H1 (cell line): ENCODE results near the gene MUS81. TPM values are rescaled to one million over a fixed set of nuclear protein-coding genes. Genes with fewer than 3 reads are reported as not detected.

ENCODE experiments used
- CTCF ChIA-PET: fragments of 300-600 bp; sonication (Branson Sonifier 250); formaldehyde crosslinking; loops from one replicate; lab custom pipeline; 2021; ENCODE audit not compliant: partially characterized antibody; lab: Charles Lee
- POLR2A ChIA-PET: fragments of 300-600 bp; sonication (Branson Sonifier 250); formaldehyde crosslinking; loops from one replicate; lab custom pipeline; 2021; ENCODE audit warnings: inconsistent platforms; ENCODE audit not compliant: partially characterized antibody; lab: Charles Lee
- DNase-seq, 2 experiments: peaks; one replicate each; pipeline versions ENCODE4 v3.0.0 to v3.0.0-alpha.2; 2010 to 2022; ENCODE audit warnings: low spot score in 2 of 2, low read depth in 1 of 2, mixed read lengths in 1 of 2
- FAIRE-seq: peaks from 2 replicates; lab custom pipeline; 2011; peaks lifted over from hg19 to GRCh38; lab: Jason Lieb, UNC
- H2AFZ ChIP-seq: 2 replicates; pipeline ENCODE4 v1.8.1; 2012; ENCODE audit warnings: low read length, inconsistent platforms
- H2AK5ac ChIP-seq: 2 replicates; pipeline ENCODE4 v1.6.1; 2013; ENCODE audit warnings: low read depth, low read length
- H2BK120ac ChIP-seq: replicated peaks from 2 replicates; pipeline ENCODE3; 2013; ENCODE audit warnings: low read depth, low read length, inconsistent platforms
- H2BK12ac ChIP-seq: 2 replicates; pipeline ENCODE4 v1.6.1; 2013; ENCODE audit warnings: low read depth, low read length
- H2BK15ac ChIP-seq: 2 replicates; pipeline ENCODE4 v1.6.1; 2013; ENCODE audit warnings: low read length
- H2BK20ac ChIP-seq: 2 replicates; pipeline ENCODE4 v1.6.1; 2013; ENCODE audit warnings: low read length
- H2BK5ac ChIP-seq: 2 replicates; pipeline ENCODE4 v1.6.1; 2013; ENCODE audit warnings: low read depth, low read length
- H3K14ac ChIP-seq: 2 replicates; pipeline ENCODE4 v1.6.1; 2013; ENCODE audit warnings: inconsistent platforms; ENCODE audit not compliant: insufficient read length
- H3K18ac ChIP-seq: 2 replicates; pipeline ENCODE4 v1.6.1; 2013; ENCODE audit warnings: low read length; ENCODE audit errors: extremely low read depth
- H3K23ac ChIP-seq: 2 replicates; pipeline ENCODE4 v1.6.1; 2013; ENCODE audit warnings: inconsistent platforms; ENCODE audit not compliant: insufficient read length
- H3K23me2 ChIP-seq: 2 replicates; pipeline ENCODE4 v1.6.1; 2013; ENCODE audit warnings: low read depth, low read length
- H3K27ac ChIP-seq: 2 replicates; pipeline ENCODE4 v1.6.1; 2011; ENCODE audit warnings: low read depth, low read length, inconsistent platforms
- H3K27me3 ChIP-seq, 4 experiments: replicated peaks in 1 of 4; 1 replicate in 1 of 4; 2 replicates in 3 of 4; pipeline versions ENCODE4 v1.6.1 to v1.8.1; 2011 to 2013; ENCODE audit warnings: low read length in 3 of 4, mild to moderate bottlenecking in 3 of 4, inconsistent platforms in 2 of 4, mixed read lengths in 2 of 4, moderate library complexity in 1 of 4; ENCODE audit not compliant: control insufficient read depth in 3 of 4, insufficient read depth in 3 of 4; ENCODE audit errors: extremely low read depth in 1 of 4
- H3K36me3 ChIP-seq, 4 experiments: 2 replicates each; pipeline versions ENCODE4 v1.6.1 to v1.8.1; 2011 to 2013; ENCODE audit warnings: mild to moderate bottlenecking in 4 of 4, low read length in 3 of 4, moderate library complexity in 2 of 4, control low read depth in 1 of 4, inconsistent platforms in 1 of 4; ENCODE audit not compliant: insufficient read depth in 4 of 4, control insufficient read depth in 2 of 4
- H3K4ac ChIP-seq: replicated peaks from 2 replicates; pipeline ENCODE3; 2013; ENCODE audit warnings: low read length, low read depth, mixed read lengths, inconsistent platforms; ENCODE audit not compliant: insufficient read length
- H3K4me1 ChIP-seq, 4 experiments: replicated peaks in 1 of 4; 1 replicate in 1 of 4; 2 replicates in 3 of 4; pipeline versions ENCODE4 v1.6.1 to v1.8.1; 2011 to 2013; ENCODE audit warnings: low read length in 3 of 4, inconsistent platforms in 2 of 4, mixed read lengths in 1 of 4; ENCODE audit not compliant: insufficient read depth in 4 of 4, control insufficient read depth in 3 of 4
- H3K4me2 ChIP-seq, 2 experiments: 2 replicates each; pipeline versions ENCODE4 v1.6.1 to v1.8.1; 2011 to 2013; ENCODE audit warnings: low read depth in 2 of 2, low read length in 2 of 2, control low read depth in 1 of 2, inconsistent platforms in 1 of 2, mild to moderate bottlenecking in 1 of 2; ENCODE audit not compliant: insufficient read depth in 1 of 2
- H3K4me3 ChIP-seq, 4 experiments: fragments of 200-600, 300-600 bp in 1 of 4; sonication (generic), shearing (Covaris generic), sonication (Bioruptor Twin) in 1 of 4; 2 replicates each; pipeline versions ENCODE4 v1.5.1 to v1.8.1; 2011 to 2016; ENCODE audit warnings: low read length in 4 of 4, low read depth in 3 of 4, control low read depth in 2 of 4, inconsistent platforms in 2 of 4, mild to moderate bottlenecking in 2 of 4, mixed read lengths in 1 of 4, moderate library complexity in 1 of 4; ENCODE audit not compliant: insufficient read depth in 2 of 4; ENCODE audit errors: extremely low read depth in 1 of 4
- H3K56ac ChIP-seq: replicated peaks from 2 replicates; pipeline ENCODE3; 2013; ENCODE audit warnings: low read depth, mild to moderate bottlenecking, mixed read lengths, low read length, inconsistent platforms; ENCODE audit not compliant: insufficient read length
- H3K79me1 ChIP-seq: 2 replicates; pipeline ENCODE4 v1.6.1; 2013; ENCODE audit warnings: low read depth, low read length, control low read depth
- H3K79me2 ChIP-seq, 2 experiments: 2 replicates each; pipeline versions ENCODE4 v1.6.1 to v1.8.1; 2012 to 2013; ENCODE audit warnings: low read length in 2 of 2, mild to moderate bottlenecking in 2 of 2, inconsistent platforms in 1 of 2; ENCODE audit not compliant: insufficient read depth in 2 of 2, control insufficient read depth in 1 of 2
- H3K9ac ChIP-seq, 4 experiments: replicated peaks in 1 of 4; 1 replicate in 1 of 4; 2 replicates in 3 of 4; pipeline versions ENCODE4 v1.6.1 to v1.8.1; 2011 to 2013; ENCODE audit warnings: low read depth in 3 of 4, low read length in 3 of 4, control low read depth in 2 of 4, mild to moderate bottlenecking in 2 of 4, moderate library complexity in 2 of 4, inconsistent platforms in 1 of 4; ENCODE audit errors: extremely low read depth in 1 of 4
- H3K9me3 ChIP-seq, 2 experiments: 2 replicates each; pipeline versions ENCODE4 v1.6.1 to v1.8.1; 2012 to 2013; ENCODE audit warnings: mild to moderate bottlenecking in 2 of 2, moderate library complexity in 2 of 2, control low read depth in 1 of 2, inconsistent platforms in 1 of 2, low read depth in 1 of 2, low read length in 1 of 2, mixed read lengths in 1 of 2; ENCODE audit not compliant: insufficient read depth in 2 of 2
- H4K20me1 ChIP-seq, 2 experiments: replicated peaks in 1 of 2; 2 replicates each; pipeline versions ENCODE3 to v1.8.1; 2011 to 2013; ENCODE audit warnings: inconsistent platforms in 2 of 2, low read length in 2 of 2, mild to moderate bottlenecking in 1 of 2; ENCODE audit not compliant: insufficient read depth in 2 of 2, control insufficient read depth in 1 of 2
- H4K5ac ChIP-seq: 2 replicates; pipeline ENCODE4 v1.6.1; 2013; ENCODE audit warnings: low read length, low read depth, mixed read lengths, inconsistent platforms; ENCODE audit not compliant: insufficient read length
- H4K8ac ChIP-seq: 2 replicates; pipeline ENCODE4 v1.8.0; 2013; ENCODE audit warnings: mild to moderate bottlenecking, moderate library complexity, low read length, inconsistent platforms; ENCODE audit not compliant: insufficient read depth; ENCODE audit errors: extremely low read depth
- H4K91ac ChIP-seq: replicated peaks from 2 replicates; pipeline ENCODE3; 2013; ENCODE audit warnings: low read length, mixed read lengths, inconsistent platforms; ENCODE audit not compliant: insufficient read length
- CREB1 ChIP-seq: IDR thresholded peaks from 2 replicates; pipeline ENCODE4 v1.6.1; 2012; ENCODE audit warnings: inconsistent platforms
- POLR2AphosphoS5 ChIP-seq: IDR thresholded peaks from 2 replicates; pipeline ENCODE4 v1.6.1; 2011; ENCODE audit warnings: low read depth, low read length
- SP1 ChIP-seq: IDR thresholded peaks from 2 replicates; pipeline ENCODE4 v1.6.1; 2011; ENCODE audit warnings: low read depth, low read length
- WGBS, 2 experiments: shearing (Covaris generic) in 1 of 2; methylation state at CpG; one replicate each; pipeline versions ENCODE4 v1.1.6 to v1.1.7; 2013 to 2015; ENCODE audit warnings: low lambda C conversion rate in 2 of 2, mixed read lengths in 2 of 2, inconsistent platforms in 1 of 2, low coverage in 1 of 2, missing lambda C conversion rate in 1 of 2; ENCODE audit not compliant: insufficient replicate concordance in 2 of 2, insufficient coverage in 1 of 2, insufficient read length in 1 of 2; ENCODE audit errors: extremely low coverage in 1 of 2, missing lambda C conversion rate in 1 of 2; 5-methylcytosine and 5-hydroxymethylcytosine counted together
- polyA plus RNA-seq, 7 experiments: library from polyadenylated mRNA; depleted of rRNA in 3 of 7; stranded (reverse) in 5 of 7; unstranded in 2 of 7; fragments of >200 nt in 5 of 7; fragments of 200-250 nt in 2 of 7; gene quantifications; 1 replicate in 5 of 7; 2 replicates in 1 of 7; 4 replicates in 1 of 7; pipeline versions ENCODE4 v1.2.1 to v1.2.3, GENCODE V29; 2011 to 2013; ENCODE audit warnings: missing spikeins in 2 of 7, mixed read lengths in 2 of 7
- total RNA-seq: library from RNA; stranded (reverse); fragmentation: NEBNext Ultra II Directional; extraction: Animal tissue kit (Norgen Biotek cat#: 25700); gene quantifications from 2 replicates; pipeline ENCODE4 v1.2.1, GENCODE V29; 2021

The MUS81 gene
- total and polyA plus RNA-seq, 2 of the 8 experiments (the other 6 are each of a cell fraction or from before 2014, with no cell fraction given) = 30.2 to 31.5 TPM

DNA sequence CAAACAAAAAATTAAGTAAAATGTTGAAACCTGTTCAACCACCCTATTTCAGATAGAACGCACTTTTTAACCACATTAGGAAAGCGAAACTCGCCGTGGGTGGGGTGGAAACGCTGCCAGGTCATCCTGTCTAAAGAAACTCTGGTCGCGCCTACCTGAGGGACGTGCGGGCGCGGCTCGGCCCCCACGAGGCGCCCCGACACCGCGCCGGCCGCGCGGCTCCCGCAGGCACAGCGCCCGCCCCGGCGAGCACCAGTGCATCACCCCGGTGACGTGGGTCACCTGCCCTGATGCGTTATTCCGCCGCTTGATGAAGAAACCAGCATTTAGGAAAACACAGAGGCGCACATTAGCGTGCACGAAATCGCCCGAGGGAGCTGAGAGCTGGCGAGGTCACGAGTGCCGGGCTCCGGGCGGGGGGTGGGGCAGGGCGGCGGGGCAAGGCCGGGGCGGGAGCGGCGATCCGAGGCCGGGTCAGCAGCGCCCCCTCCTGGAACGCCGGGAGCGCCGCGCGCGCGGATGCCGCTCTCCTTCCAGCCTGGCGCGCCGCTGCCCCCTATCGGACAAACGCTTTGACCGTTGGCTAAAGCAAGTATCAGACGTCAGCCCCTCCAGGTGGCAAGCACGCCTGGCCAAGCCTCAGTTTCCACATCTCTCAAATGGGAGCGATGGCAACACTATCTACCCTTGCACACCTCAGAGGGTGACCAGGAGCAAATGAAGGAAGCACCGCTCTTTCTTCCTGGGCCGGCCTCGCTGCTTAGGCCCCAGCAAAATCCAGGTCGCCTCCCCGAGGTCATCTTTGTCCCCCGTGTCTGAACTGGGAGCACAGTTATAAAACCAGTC is 42.2 kb upstream of the MUS81 start:
- Histone ChIP-seq H3K23me2 (0 out of 2 replicates have a peak, but pooled peaks cover 1% of the 10 kb centered on the region), H2BK12ac (0 out of 2 replicates have a peak overlapping the region, but pooled peaks have one; percentile 39), H3K56ac (no peak overlapping the region), H3K4me1 (no peaks in the 10 kb centered on the region), H4K5ac (peak overlapping the region; percentile 68), H3K36me3 (no peaks in the 10 kb centered on the region), H2BK20ac (no peak overlapping the region), H3K23ac (no peak overlapping the region), H3K27ac (no peak overlapping the region), H4K8ac (peak overlapping the region; percentile 75), H3K14ac (no peak overlapping the region), H3K4ac (peak overlapping the region; percentile 96), H2BK15ac (peak overlapping the region; percentile 98; the same call in 1 of the 2 replicates), H3K4me2 (peak overlapping the region; percentile 28 to 75), H3K4me3 (peak overlapping the region; percentile 41 to 74 (median 67)), H3K18ac (peak overlapping the region; percentile 90; the same call in 1 of the 2 replicates), H3K27me3 (peaks cover 0 to 11% (median 4%) of the 10 kb centered on the region in 4 experiments; a peak in 4 of 7 replicates), H2AFZ (peak overlapping the region; percentile 89; the same call in 1 of the 2 replicates), H4K20me1 (no peaks in the 10 kb centered on the region), H3K9ac (peak overlapping the region in 1 of 4 experiments; percentile 26; a peak in 2 of 7 replicates), H2AK5ac (no peak overlapping the region), H2BK120ac (peak overlapping the region; percentile 92), H2BK5ac (no peak overlapping the region), H4K91ac (peak overlapping the region; percentile 65), H3K9me3 (no peaks in the 10 kb centered on the region), H3K79me1 (no peaks in the 10 kb centered on the region), H3K79me2 (no peaks in the 10 kb centered on the region)
- ChIA-PET POLR2A (interaction anchor here (0.5 to 1.7 kb wide), 9 partner anchors 11 to 105 kb away, joined by 3 to 7 read pairs (median 4); partner anchors contain the start of gene SNX32), CTCF (interaction anchor here (0.6 to 19.6 kb wide), 37 partner anchors 9 to 1281 kb away, joined by 3 to 347 read pairs (median 5); partner anchors contain the start of genes AP5B1, CCDC85B, FIBP and KAT5)
- FAIRE-seq (no peak), DNase-seq (peak; percentile 53 to 99)
- 10% methylated on average over 62 of the region's 74 CpGs; no CpG with 5 or more reads in 1 of the 2 experiments for WGBS, 2 experiments
- no peak for TF ChIP-seq POLR2AphosphoS5
- peak; percentile 76 for TF ChIP-seq CREB1
- TF ChIP-seq SP1 = 0 out of 2 replicates have a peak, but pooled peaks have one; percentile 29
